ENCODE measurements around the gene SNRK. TPM values are rescaled to one million over a fixed set of nuclear protein-coding genes. Genes with fewer than 3 reads are reported as not detected.
A peak's percentile ranks its signal among the peaks of the same experiment; 100 is the strongest.

SNRK gene
- 108 and 168 TPM in 2 replicates for total RNA-seq

GRCh38 chr3:43286115-43286840 lies at the start of gene SNRK:
TSS of gene SNRK (plus strand) at chr3:43286540. CDS start at chr3:43303204, 16,664 bp downstream.
- peak; percentile 52 to 96 for DNase-seq (ENCODE audit: low read depth in 2 of 2)

GRCh38 chr3:43238801-43239200 lies 47.5 kb upstream of the SNRK start:
- no peak for DNase-seq (ENCODE audit: low read depth in 2 of 2)

GRCh38 chr3:43239755-43240154 lies 46.6 kb upstream of the SNRK start:
- DNase-seq (ENCODE audit: low read depth in 2 of 2): no peak

GRCh38 chr3:43243590-43244587 lies 42.5 kb upstream of the SNRK start:
- DNase-seq (ENCODE audit: low read depth in 2 of 2): no peak

GRCh38 chr3:43244694-43245093 lies 41.6 kb upstream of the SNRK start:
- DNase-seq (ENCODE audit: low read depth in 2 of 2): no peak

- peak; percentile 91 to 97 for DNase-seq (ENCODE audit: low read depth in 2 of 2)
Observed at GRCh38 chr3:43246976-43247375, 39.4 kb upstream of the SNRK start.

GRCh38 chr3:43247561-43248184 lies 38.7 kb upstream of the SNRK start:
- peak in 1 of 2 donors; percentile 27 for DNase-seq (ENCODE audit: low read depth in 2 of 2)

GRCh38 chr3:43248185-43248583 lies 38.2 kb upstream of the SNRK start:
- DNase-seq (ENCODE audit: low read depth in 2 of 2): peak in 1 of 2 donors; percentile 24

GRCh38 chr3:43248973-43249372 lies 37.4 kb upstream of the SNRK start:
- no peak for DNase-seq (ENCODE audit: low read depth in 2 of 2)

- no peak for DNase-seq (ENCODE audit: low read depth in 2 of 2)
Observed at GRCh38 chr3:43249405-43249804, 36.9 kb upstream of the SNRK start.

- DNase-seq (ENCODE audit: low read depth in 2 of 2): no peak
Observed at GRCh38 chr3:43253294-43253693, 33.0 kb upstream of the SNRK start.

GRCh38 chr3:43254125-43254524 lies 32.2 kb upstream of the SNRK start:
- DNase-seq (ENCODE audit: low read depth in 2 of 2): no peak

- DNase-seq (ENCODE audit: low read depth in 2 of 2): no peak
Observed at GRCh38 chr3:43255662-43256061, 30.7 kb upstream of the SNRK start.

GRCh38 chr3:43256714-43257461 lies 29.5 kb upstream of the SNRK start:
- no peak for DNase-seq (ENCODE audit: low read depth in 2 of 2)

- no peak for DNase-seq (ENCODE audit: low read depth in 2 of 2)
Observed at GRCh38 chr3:43257850-43258249, 28.5 kb upstream of the SNRK start.

GRCh38 chr3:43259626-43260025 lies 26.7 kb upstream of the SNRK start:
- DNase-seq (ENCODE audit: low read depth in 2 of 2): no peak

GRCh38 chr3:43260412-43260811 lies 25.9 kb upstream of the SNRK start:
- peak in 1 of 2 donors; percentile 24 for DNase-seq (ENCODE audit: low read depth in 2 of 2)

- no peak for DNase-seq (ENCODE audit: low read depth in 2 of 2)
Observed at GRCh38 chr3:43262194-43262593, 24.1 kb upstream of the SNRK start.

GRCh38 chr3:43266451-43266850 lies 19.9 kb upstream of the SNRK start:
- DNase-seq (ENCODE audit: low read depth in 2 of 2): no peak

- DNase-seq (ENCODE audit: low read depth in 2 of 2): no peak
Observed at GRCh38 chr3:43266995-43267394, 19.3 kb upstream of the SNRK start.

GRCh38 chr3:43268636-43269035 lies 17.7 kb upstream of the SNRK start:
- no peak for DNase-seq (ENCODE audit: low read depth in 2 of 2)
